K562 (cell line): ENCODE data around the gene DPEP2NB. TPM values are rescaled to one million over a fixed set of nuclear protein-coding genes. Genes with fewer than 3 reads are reported as not detected.

Experiments used
- BHLHE40 ChIP-seq: IDR thresholded peaks from 2 replicates; pipeline ENCODE4 v1.6.1; 2011; ENCODE audit warnings: low read length, improper control_type of control experiment
- CBFB ChIP-seq: sonication (generic); formaldehyde crosslinking; IDR thresholded peaks from 2 replicates; pipeline ENCODE4 v1.4.0; 2020; ENCODE audit warnings: mild to moderate bottlenecking, missing genetic modification reagents
- CHD2 ChIP-seq: IDR thresholded peaks from 2 replicates; pipeline ENCODE4 v1.6.1; 2011; ENCODE audit warnings: low read depth, low read length
- DACH1 ChIP-seq: fragments of 450-650 bp; IDR thresholded peaks from 2 replicates; pipeline ENCODE4 v1.6.1; 2018; ENCODE audit not compliant: partially characterized antibody
- DLX4 ChIP-seq: fragments of 250-450 bp; sonication (Bioruptor Pico); IDR thresholded peaks from 2 replicates; pipeline ENCODE4 v1.6.1; 2021; ENCODE audit warnings: mild to moderate bottlenecking
- EHMT2 ChIP-seq: fragments of 450-650 bp; IDR thresholded peaks from 2 replicates; pipeline ENCODE4 v1.6.1; 2018; ENCODE audit warnings: antibody characterized with exemption
- GTF2B ChIP-seq: IDR thresholded peaks from 2 replicates; pipeline ENCODE4 v1.6.1; 2011; ENCODE audit not compliant: insufficient read length; ENCODE audit errors: extremely low read depth
- HLTF ChIP-seq: fragments of 450-650 bp; IDR thresholded peaks from 2 replicates; pipeline ENCODE4 v1.6.1; 2016
- HMBOX1 ChIP-seq: sonication (generic); IDR thresholded peaks from 2 replicates; pipeline ENCODE4 v1.6.1; 2016
- IRF9 ChIP-seq: fragments of 450-650 bp; IDR thresholded peaks from 2 replicates; pipeline ENCODE4 v1.6.1; 2016; ENCODE audit warnings: missing biosample characterization, missing genetic modification characterization
- KDM5B ChIP-seq: fragments of 200-600 bp; sonication (generic); IDR thresholded peaks from 2 replicates; pipeline ENCODE4 v1.6.1; 2012; ENCODE audit warnings: low read depth, mild to moderate bottlenecking, moderate library complexity, low read length, control low read depth, inconsistent platforms; ENCODE audit not compliant: insufficient replicate concordance
- LEF1 ChIP-seq: fragments of 450-650 bp; IDR thresholded peaks from 2 replicates; pipeline ENCODE4 v1.6.1; 2016; ENCODE audit warnings: mild to moderate bottlenecking
- MECOM ChIP-seq: fragments of 250-450 bp; sonication (Bioruptor Pico); IDR thresholded peaks from 2 replicates; pipeline ENCODE4 v1.8.0; 2022; ENCODE audit warnings: inconsistent platforms
- NR4A1 ChIP-seq, 2 experiments: fragments of 250-450 bp in 1 of 2; fragments of 450-650 bp in 1 of 2; sonication (Bioruptor Pico) in 1 of 2; IDR thresholded peaks; 2 replicates each; pipeline versions ENCODE4 v1.4.0 to v1.6.1; 2016 to 2020; ENCODE audit warnings: mild to moderate bottlenecking in 2 of 2, missing compliant biosample characterization in 1 of 2, missing genetic modification characterization in 1 of 2, moderate library complexity in 1 of 2
- PML ChIP-seq: IDR thresholded peaks from 2 replicates; pipeline ENCODE4 v1.6.1; 2012; ENCODE audit warnings: low read length, inconsistent platforms
- PTRF ChIP-seq: fragments of 450-650 bp; IDR thresholded peaks from 2 replicates; pipeline ENCODE4 v1.6.1; 2016; ENCODE audit warnings: mild to moderate bottlenecking, missing genetic modification characterization, missing compliant biosample characterization
- RBFOX2 ChIP-seq: fragments of 200-400 bp; formaldehyde crosslinking; IDR thresholded peaks from 2 replicates; pipeline ENCODE4 v1.6.1; 2017; ENCODE audit warnings: low read depth, mild to moderate bottlenecking, low read length, moderate library complexity
- RFX1 ChIP-seq: fragments of 450-650 bp; IDR thresholded peaks from 2 replicates; pipeline ENCODE4 v1.6.1; 2016; ENCODE audit warnings: mild to moderate bottlenecking, moderate library complexity
- SOX6 ChIP-seq: fragments of 450-650 bp; IDR thresholded peaks from 2 replicates; pipeline ENCODE4 v1.6.1; 2014; ENCODE audit warnings: mild to moderate bottlenecking
- SPI1 ChIP-seq: IDR thresholded peaks from 2 replicates; pipeline ENCODE4 v1.6.1; 2011; ENCODE audit warnings: low read depth, low read length, control low read depth, borderline replicate concordance
- TAF15 ChIP-seq: fragments of 200-400 bp; formaldehyde crosslinking; IDR thresholded peaks from 2 replicates; pipeline ENCODE4 v1.6.1; 2017; ENCODE audit warnings: mild to moderate bottlenecking, low read depth, low read length, moderate library complexity
- ZC3H4 ChIP-seq: sonication (generic); formaldehyde crosslinking; IDR thresholded peaks from 2 replicates; pipeline ENCODE4 v1.9.0; 2021; ENCODE audit warnings: missing genetic modification reagents, borderline replicate concordance
- ZFP30 ChIP-seq: fragments of 250-450 bp; sonication (Bioruptor Pico); IDR thresholded peaks from 2 replicates; pipeline ENCODE4 v1.8.0; 2022; ENCODE audit warnings: moderate library complexity, mild to moderate bottlenecking, inconsistent platforms, borderline replicate concordance
- ZNF165 ChIP-seq: fragments of 250-450 bp; sonication (Bioruptor Pico); IDR thresholded peaks from 2 replicates; pipeline ENCODE4 v1.4.0; 2020; ENCODE audit warnings: borderline replicate concordance
- ZNF444 ChIP-seq: fragments of 250-450 bp; sonication (Bioruptor Pico); IDR thresholded peaks from 2 replicates; pipeline ENCODE4 v1.4.0; 2020; ENCODE audit warnings: mild to moderate bottlenecking, moderate library complexity
- ZNF668 ChIP-seq: fragments of 250-450 bp; sonication (Bioruptor Pico); IDR thresholded peaks from 2 replicates; pipeline ENCODE4 v1.8.0; 2022; ENCODE audit warnings: mild to moderate bottlenecking, inconsistent platforms
- polyA plus RNA-seq, 8 experiments: library from polyadenylated mRNA; depleted of rRNA in 4 of 8; stranded (reverse) in 5 of 8; unstranded in 3 of 8; fragments of >200 nt; fragmentation: Nextera tagmentation in 2 of 8; fragmentation: Illumina TruSeq in 1 of 8; extraction: Ambion mirVana in 2 of 8; extraction: Trizol in 1 of 8; gene quantifications; 2 replicates each; pipeline versions ENCODE4 v1.2.1 to v1.2.3, GENCODE V29; 2011 to 2014; ENCODE audit warnings: inconsistent platforms in 1 of 8, missing spikeins in 1 of 8
- total RNA-seq, 7 experiments: library from RNA; depleted of rRNA in 6 of 7; stranded (reverse); fragments of >200 nt in 6 of 7; fragmentation: Illumina TruSeq in 2 of 7; extraction: Trizol in 2 of 7; gene quantifications; 2 replicates each; pipeline versions ENCODE4 v1.2.1 to v1.2.3, GENCODE V29; 2011 to 2021; ENCODE audit warnings: low replicate concordance in 1 of 7
- TF ChIP-seq, protein P1 (sequence below): sonication (generic); formaldehyde crosslinking; IDR thresholded peaks from 2 replicates; pipeline ENCODE4 v1.8.0; 2022; ENCODE audit warnings: missing genetic modification reagents, mild to moderate bottlenecking, moderate library complexity, borderline replicate concordance

Gene DPEP2NB
- total and polyA plus RNA-seq, 9 of the 15 experiments (the other 6 are each of a cell fraction or from before 2014, with no cell fraction given), result not detected

DNA sequence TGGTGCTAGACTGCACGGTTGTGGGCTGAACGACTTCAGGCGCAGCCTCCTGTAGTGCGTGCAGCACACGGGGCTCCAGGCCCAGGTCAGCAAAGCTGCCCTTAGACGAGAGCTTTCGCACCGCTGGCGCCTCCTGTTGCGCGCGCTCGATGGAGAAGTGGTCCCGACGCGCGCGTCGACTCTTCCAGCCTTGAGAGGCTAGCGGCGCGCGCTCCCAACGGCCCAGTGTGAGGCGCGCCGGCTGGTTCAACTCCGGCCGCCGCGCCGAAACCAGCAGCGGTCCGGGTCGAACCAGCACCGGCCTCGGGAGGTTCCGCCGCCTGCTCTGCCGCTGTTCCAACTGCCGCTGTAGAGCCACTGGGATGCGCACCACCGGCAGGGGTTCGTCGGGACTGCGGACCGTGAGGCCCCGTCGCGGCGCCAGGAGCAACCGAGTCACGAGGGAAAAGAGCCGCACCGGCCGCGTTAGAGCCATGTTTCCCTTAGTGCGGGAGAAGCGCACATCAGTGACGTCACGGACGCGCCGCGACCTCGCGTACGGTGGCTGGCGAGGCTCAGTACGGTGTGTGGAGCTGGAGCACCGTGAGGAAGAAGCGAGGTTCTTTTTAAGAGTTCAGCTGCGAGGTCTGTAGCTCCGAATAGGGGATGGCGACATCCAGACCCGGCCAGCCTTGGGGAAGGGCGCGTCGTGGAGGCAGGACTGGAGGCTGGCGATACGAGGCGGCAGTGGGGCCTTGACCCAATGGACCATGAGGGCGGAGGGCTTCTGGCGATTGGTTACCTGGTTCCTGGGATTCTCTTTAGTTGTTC lies 7.2 kb upstream of the DPEP2NB start, which contains the start of the genes DDX28 and DUS2 (continued):
- TF ChIP-seq NR4A1 (CRISPR knock-in tag; IDR thresholded peaks at IDR 0.05) (no peak), NR4A1 (tag; IDR thresholded peaks at IDR 0.05) (no peak), SOX6 (no peak), BHLHE40 (peak; percentile 29; the same call in 1 of the 2 replicates), RBFOX2 (peak; percentile 98), RFX1 (no peak), ZFP30 (no peak), GTF2B (no peak), HLTF (0 out of 2 replicates have a peak, but pooled peaks have one; percentile 11), IRF9 (no peak), CHD2 (no peak), MECOM (CRISPR knock-in tag) (no peak), EHMT2 (no peak), DACH1 (no peak), PML (peak; percentile 68; the same call in 1 of the 2 replicates), DLX4 (CRISPR knock-in tag) (no peak), HMBOX1 (no peak), ZNF165 (no peak), ZNF668 (CRISPR knock-in tag) (no peak), CBFB (peak; percentile 71; the same call in 1 of the 2 replicates), ZNF444 (no peak), SPI1 (no peak), KDM5B (peak; percentile 78), TAF15 (no peak), PTRF (no peak), LEF1 (no peak), ZC3H4 (CRISPR knock-in tag) (no peak)
- TF ChIP-seq, protein P1, sequence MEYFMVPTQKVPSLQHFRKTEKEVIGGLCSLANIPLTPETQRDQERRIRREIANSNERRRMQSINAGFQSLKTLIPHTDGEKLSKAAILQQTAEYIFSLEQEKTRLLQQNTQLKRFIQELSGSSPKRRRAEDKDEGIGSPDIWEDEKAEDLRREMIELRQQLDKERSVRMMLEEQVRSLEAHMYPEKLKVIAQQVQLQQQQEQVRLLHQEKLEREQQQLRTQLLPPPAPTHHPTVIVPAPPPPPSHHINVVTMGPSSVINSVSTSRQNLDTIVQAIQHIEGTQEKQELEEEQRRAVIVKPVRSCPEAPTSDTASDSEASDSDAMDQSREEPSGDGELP (CRISPR knock-in tag), result peak; percentile 88
